GM18868 (cell line): ENCODE data around the gene MYO16.

ENCODE experiments used
- ATAC-seq: cut with Tn5 transposase; IDR thresholded peaks from one replicate; pipeline ENCODE4 v1.9.1; 2021; ENCODE audit warnings: mild to moderate bottlenecking, moderate library complexity; ENCODE audit not compliant: unreplicated experiment

The MYO16 gene

DNA sequence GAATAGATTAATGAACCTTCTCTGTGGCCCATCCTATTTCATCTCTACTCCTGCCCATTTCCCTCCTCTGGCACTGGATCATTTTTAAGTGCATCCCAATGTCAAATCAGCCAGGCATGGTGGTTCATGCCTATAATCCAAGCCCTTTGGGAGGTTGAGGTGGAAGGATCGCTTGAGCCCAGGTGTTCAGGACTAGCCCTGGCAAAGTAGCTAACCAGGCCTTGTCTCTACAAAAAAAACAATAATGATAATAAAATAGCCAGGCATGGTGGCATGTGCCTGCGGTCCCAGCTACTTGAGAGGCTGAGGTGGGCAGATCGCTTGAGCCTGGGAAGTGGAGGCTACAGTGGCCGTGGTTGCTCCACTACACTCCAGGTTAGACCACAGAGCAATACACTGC lies 517.0 kb downstream of the MYO16 start:
- ATAC-seq, result no peak

GRCh38 chr13:109146912-109147647 lies 517.7 kb downstream of the MYO16 start:
- no peak for ATAC-seq

GRCh38 chr13:109148243-109148642 lies 518.8 kb downstream of the MYO16 start:
- no peak for ATAC-seq

GRCh38 chr13:109150696-109151095 lies 521.3 kb downstream of the MYO16 start:
- no peak for ATAC-seq

GRCh38 chr13:109151255-109151654 lies 521.8 kb downstream of the MYO16 start:
- no peak for ATAC-seq

DNA sequence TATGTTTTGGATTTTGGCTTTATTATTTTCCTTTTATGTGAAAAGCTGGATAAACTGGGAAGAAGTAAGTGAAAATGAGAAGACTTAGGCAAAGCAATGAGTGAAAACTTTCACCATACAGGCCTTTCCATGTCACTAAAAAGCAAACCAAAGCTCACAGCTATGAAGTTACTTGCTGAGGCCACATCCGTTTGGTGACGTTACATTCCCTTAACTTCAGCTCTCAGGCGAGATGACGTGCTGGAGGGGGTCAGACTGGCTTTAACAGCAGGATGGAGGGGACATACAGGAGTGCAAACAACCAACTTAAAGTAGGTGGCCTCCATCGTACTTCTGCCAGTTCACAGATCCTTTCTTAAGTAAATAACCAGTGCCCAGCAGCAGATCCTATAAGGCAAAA lies 522.3 kb downstream of the MYO16 start:
- ATAC-seq, result no peak

- no peak for ATAC-seq
Observed at GRCh38 chr13:109152311-109152820, 523.0 kb downstream of the MYO16 start.

DNA sequence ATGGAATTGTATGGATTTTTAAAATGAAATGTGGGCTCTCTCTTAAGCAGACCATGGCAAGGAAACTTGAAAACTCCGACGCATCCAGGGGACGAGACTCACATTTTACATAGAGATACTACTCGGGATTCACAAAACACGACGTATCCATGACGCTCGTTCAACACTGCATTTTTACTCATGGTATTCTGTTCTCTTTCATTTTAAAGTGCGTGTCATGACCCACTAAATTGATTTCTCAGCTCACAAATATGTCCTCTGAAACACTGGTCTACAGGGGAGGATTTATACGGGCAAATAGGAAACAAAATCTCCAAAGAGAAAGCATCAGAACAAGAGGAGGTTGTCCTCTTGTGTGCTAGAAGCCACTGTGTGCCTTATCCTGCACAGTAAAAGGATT lies 523.5 kb downstream of the MYO16 start:
- no peak for ATAC-seq

DNA sequence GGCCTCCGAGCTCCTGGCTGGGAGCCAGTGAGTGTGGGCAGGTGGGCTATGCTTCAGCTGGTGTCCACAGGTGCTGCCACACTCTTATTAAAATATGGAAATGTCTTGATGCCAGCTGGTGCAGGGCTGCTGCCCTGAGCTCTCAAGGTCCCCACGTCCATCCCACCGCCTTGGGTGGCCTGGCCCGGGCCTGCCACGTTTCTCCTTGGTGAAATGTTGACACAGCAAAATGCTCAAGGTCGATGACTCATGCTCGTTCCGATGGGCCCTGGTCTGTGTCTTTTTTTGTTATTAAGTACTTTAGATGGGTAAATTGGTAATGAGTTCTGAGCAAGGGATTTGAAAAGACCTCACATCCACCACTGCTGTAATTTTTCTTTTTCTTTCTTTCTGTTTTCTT lies 524.7 kb downstream of the MYO16 start:
- no peak for ATAC-seq

GRCh38 chr13:109154546-109154945 lies 525.1 kb downstream of the MYO16 start:
- no peak for ATAC-seq

DNA sequence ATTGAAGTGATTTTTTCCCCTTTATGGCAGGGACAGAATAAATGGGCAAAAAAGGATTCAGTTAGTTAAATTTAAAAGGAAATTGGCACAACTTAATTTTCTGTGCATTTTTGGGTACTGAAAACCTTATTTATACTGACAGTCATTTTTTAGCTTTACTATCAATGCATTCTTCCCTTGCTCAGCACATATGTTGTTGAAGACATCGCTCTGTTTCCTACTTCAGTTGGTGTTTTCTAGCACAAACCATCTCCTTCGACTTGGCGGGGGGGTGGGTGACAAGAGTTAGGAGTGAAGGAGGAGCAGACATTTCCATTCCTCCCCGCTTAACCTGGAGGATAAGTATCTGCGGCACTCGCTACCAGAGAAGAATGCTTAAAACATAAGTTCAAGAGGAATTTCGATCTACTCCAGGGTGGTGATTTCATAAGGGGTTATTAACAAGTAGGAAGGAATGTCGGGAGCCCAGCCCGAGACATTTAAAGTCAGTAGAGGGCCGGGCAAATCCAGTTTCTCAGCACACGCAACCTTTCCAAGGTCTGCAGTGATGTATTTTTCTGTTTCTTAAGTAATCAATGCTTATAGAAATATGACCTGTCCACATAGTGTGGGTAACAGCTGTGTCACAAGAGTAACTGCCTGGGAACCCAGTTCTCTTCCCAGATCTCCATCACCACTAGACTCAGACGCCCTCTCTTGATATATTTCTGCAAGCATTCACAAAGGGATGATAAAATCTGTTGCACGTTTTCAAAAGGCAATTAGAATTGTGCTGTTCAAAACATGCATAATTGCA lies 525.8 kb downstream of the MYO16 start:
- ATAC-seq, result no peak

GRCh38 chr13:109156181-109156935 lies 526.9 kb downstream of the MYO16 start:
- ATAC-seq, result no peak

- ATAC-seq, result no peak
Observed at GRCh38 chr13:109157275-109157674, 527.9 kb downstream of the MYO16 start.

DNA sequence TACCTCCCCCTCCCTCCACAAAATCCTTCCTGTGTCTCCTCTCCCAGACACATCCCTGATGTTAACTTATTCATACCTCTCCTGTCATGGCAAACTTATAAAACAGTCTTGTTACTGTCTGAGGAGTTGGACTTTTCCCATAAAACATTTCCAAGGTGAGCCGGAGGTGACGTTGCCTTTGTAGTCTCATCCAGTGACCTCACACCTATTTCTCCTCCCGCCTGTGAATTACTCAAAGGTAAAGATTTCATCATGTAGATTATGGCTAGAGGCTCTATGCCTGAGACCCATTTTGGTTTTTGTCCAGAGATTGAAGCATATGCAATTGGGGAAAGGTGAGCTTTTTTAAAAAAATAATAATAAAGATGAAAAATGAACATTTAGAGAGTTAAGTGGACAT lies 529.0 kb downstream of the MYO16 start:
- ATAC-seq, result no peak

GRCh38 chr13:109159650-109160309 lies 530.4 kb downstream of the MYO16 start:
- no peak for ATAC-seq

DNA sequence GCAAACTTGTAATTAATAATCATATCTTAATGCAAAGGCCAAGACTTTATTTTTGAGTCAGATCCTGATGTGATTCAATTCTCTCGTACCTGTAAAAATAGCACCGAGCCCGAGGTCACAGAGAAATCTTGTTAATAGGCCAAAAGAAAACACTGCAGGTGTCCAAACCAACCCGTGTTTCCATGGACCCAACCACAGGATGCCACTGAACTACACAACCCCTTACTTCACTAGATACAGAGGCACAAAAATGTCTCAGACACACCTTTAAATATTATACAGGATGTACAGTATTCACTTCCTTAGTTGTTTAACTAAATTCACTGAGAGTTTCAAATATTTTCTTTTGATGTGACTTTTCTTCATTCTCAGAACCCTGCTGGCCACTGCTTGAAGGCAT lies 530.9 kb downstream of the MYO16 start:
- ATAC-seq, result peak; percentile 21

- ATAC-seq, result peak; percentile 37
Observed at GRCh38 chr13:109160887-109161669, 531.7 kb downstream of the MYO16 start.

GRCh38 chr13:109162248-109163036 lies 533.0 kb downstream of the MYO16 start:
- peak; percentile 82 for ATAC-seq

DNA sequence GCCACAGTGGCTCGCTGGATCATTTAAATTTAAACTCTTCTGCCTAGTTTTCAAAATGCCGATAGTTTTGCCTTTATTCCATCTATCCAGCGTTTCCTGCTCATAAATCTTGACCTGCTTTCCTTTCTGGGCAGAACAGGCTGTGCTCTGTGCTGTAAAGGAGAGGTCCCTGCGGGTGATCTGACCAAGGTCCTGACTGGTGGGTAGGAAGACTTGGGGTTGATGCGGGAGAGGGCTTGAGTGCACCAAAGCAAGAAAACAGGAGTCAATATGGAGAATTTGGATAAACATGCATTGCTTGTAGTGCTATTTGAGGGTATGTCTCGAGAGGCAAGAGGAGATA lies 533.6 kb downstream of the MYO16 start:
- ATAC-seq, result no peak
